GM12875 (cell line): Measurements from ENCODE around the gene TPO.
"Not testable (repeated sequence)": the region's sequence is repeated elsewhere in the genome, so short reads cannot be mapped to it uniquely, and the experiment has no call there.

Experiments
- H3K4me3 ChIP-seq: one replicate; pipeline ENCODE4 v1.5.1; 2011; ENCODE audit warnings: low read depth, low read length, control low read depth
- CTCF ChIP-seq: IDR thresholded peaks from 2 replicates; pipeline ENCODE4 v1.5.1; 2011; ENCODE audit warnings: low read depth, mild to moderate bottlenecking, control low read depth, inconsistent platforms, low read length, moderate library complexity, borderline replicate concordance; ENCODE audit not compliant: insufficient read depth

TPO gene

GRCh38 chr2:1511455-1511854, 98.2 kb downstream of the TPO start:
- no peak for TF ChIP-seq CTCF
- no peak overlapping the region for H3K4me3 ChIP-seq

GRCh38 chr2:1512321-1513289, 99.3 kb downstream of the TPO start:
- H3K4me3 ChIP-seq: no peak overlapping the region
- TF ChIP-seq CTCF: no peak

- H3K4me3 ChIP-seq: no peak overlapping the region
- no peak for TF ChIP-seq CTCF
These were observed 101.3 kb downstream of the TPO start for GRCh38 chr2:1514391-1515072.

- H3K4me3 ChIP-seq: no peak overlapping the region
- TF ChIP-seq CTCF: no peak
These were observed 101.8 kb downstream of the TPO start for GRCh38 chr2:1515073-1515430.

GRCh38 chr2:1515986-1516797, 102.9 kb downstream of the TPO start:
- H3K4me3 ChIP-seq: no peak overlapping the region
- no peak for TF ChIP-seq CTCF

- H3K4me3 ChIP-seq: no peak overlapping the region
- TF ChIP-seq CTCF: no peak
These were observed 103.5 kb downstream of the TPO start for GRCh38 chr2:1516798-1517060.

GRCh38 chr2:1517291-1517690, 104.0 kb downstream of the TPO start:
- not testable (repeated sequence) for H3K4me3 ChIP-seq
